Tracheal epithelial cell (primary cell): Measurements from ENCODE around the gene HEXIM2. TPM values are rescaled to one million over a fixed set of nuclear protein-coding genes. Genes with fewer than 3 reads are reported as not detected.

Source experiments
- total RNA-seq: library from RNA; depleted of rRNA; stranded (reverse); fragments of >200 nt; gene quantifications from 2 replicates; pipeline ENCODE4 v1.2.1, GENCODE V29; 2014

Gene HEXIM2
- 4.1 and 7.9 TPM in 2 replicates for total RNA-seq

GRCh38 chr17:45161288-45162024, at the start of gene HEXIM2:
Gene HEXIM2 (plus strand): TSS chr17:45161875. CDS start chr17:45162794, 919 bp downstream.

GRCh38 chr17:45132320-45132571, 29.4 kb upstream of the HEXIM2 start, which contains the start of gene PLCD3:
Gene PLCD3 (minus strand): TSS chr17:45132515. CDS start chr17:45132410, 105 bp downstream.

GRCh38 chr17:45135192-45135977, 26.3 kb upstream of the HEXIM2 start, which contains the start of gene ACBD4:
Gene ACBD4 (plus strand): TSS chr17:45135687. CDS start chr17:45136145, 458 bp downstream.

GRCh38 chr17:45148183-45149036, 13.3 kb upstream of the HEXIM2 start, which contains the start of gene HEXIM1:
Gene HEXIM1 (plus strand): TSS chr17:45148475. CDS start chr17:45149191, 716 bp downstream.

Other genes with a start within 250 kb of the HEXIM2 start
- gene GFAP, start 246.4 kb upstream of the HEXIM2 start, total RNA-seq = not detected in 2 replicates
- gene KIF18B, start 214.1 kb upstream of the HEXIM2 start, total RNA-seq = 0.24 TPM in 1 of 2 replicates, not detected in the other
- not detected in 2 replicates for gene C1QL1, start 193.6 kb upstream of the HEXIM2 start, total RNA-seq
- gene DCAKD, start 110.2 kb upstream of the HEXIM2 start, total RNA-seq = 37.8 and 43.9 TPM in 2 replicates
- gene NMT1, start 100.6 kb upstream of the HEXIM2 start, total RNA-seq = 56.7 and 65.1 TPM in 2 replicates
- gene PLCD3, start 29.4 kb upstream of the HEXIM2 start, total RNA-seq = 68.0 and 144 TPM in 2 replicates
- gene ACBD4, start 26.2 kb upstream of the HEXIM2 start, total RNA-seq = 4.1 and 5.3 TPM in 2 replicates
- 6.6 and 6.7 TPM in 2 replicates for gene HEXIM1, start 13.4 kb upstream of the HEXIM2 start, total RNA-seq
- gene FMNL1, start 60.0 kb downstream of the HEXIM2 start, total RNA-seq = 0.85 and 6.0 TPM in 2 replicates
- not detected in 2 replicates for gene SPATA32, start 100.2 kb downstream of the HEXIM2 start, total RNA-seq
- gene MAP3K14, start 155.1 kb downstream of the HEXIM2 start, total RNA-seq = 1.4 and 1.5 TPM in 2 replicates